Omental fat pad (tissue), 4 donors: Measurements from ENCODE around the gene RSPH1. TPM values are rescaled to one million over a fixed set of nuclear protein-coding genes. Genes with fewer than 3 reads are reported as not detected.

ENCODE experiments used
- ATAC-seq: fragments of 150-250 bp; one replicate; pipeline ENCODE4 v1.9.1; 2016; ENCODE audit warnings: mild to moderate bottlenecking, moderate library complexity; ENCODE audit not compliant: low FRiP score
- DNase-seq: peaks from one replicate; pipeline ENCODE4 v3.0.0-alpha.2; 2019; ENCODE audit warnings: low spot score
- CTCF ChIP-seq, 3 donors: fragments of 450-650 bp; IDR thresholded peaks; one replicate each; pipeline ENCODE4 v1.5.1; 2016 to 2017; ENCODE audit warnings: antibody characterized with exemption in 3 of 3, mild to moderate bottlenecking in 3 of 3, moderate library complexity in 2 of 3
- total RNA-seq, 4 donors: library from RNA; depleted of rRNA; stranded (reverse); fragments of >200 nt; gene quantifications; one replicate each; pipeline ENCODE4 v1.1.0, GENCODE V29; 2016

RSPH1 gene
- total RNA-seq, 4 donors from 2014 or later: 0.31 to 0.37 (median 0.36) TPM; not detected in 1

GRCh38 chr21:42514883-42515228 lies 18.8 kb upstream of the RSPH1 start:
- DNase-seq (no peak), ATAC-seq (no peak)
- TF ChIP-seq CTCF (IDR thresholded peaks at IDR 0.05): no peak

GRCh38 chr21:42513985-42514882 lies 18.2 kb upstream of the RSPH1 start:
- no peak for TF ChIP-seq CTCF (IDR thresholded peaks at IDR 0.05)
- ATAC-seq (peak; percentile 33), DNase-seq (no peak)

DNA sequence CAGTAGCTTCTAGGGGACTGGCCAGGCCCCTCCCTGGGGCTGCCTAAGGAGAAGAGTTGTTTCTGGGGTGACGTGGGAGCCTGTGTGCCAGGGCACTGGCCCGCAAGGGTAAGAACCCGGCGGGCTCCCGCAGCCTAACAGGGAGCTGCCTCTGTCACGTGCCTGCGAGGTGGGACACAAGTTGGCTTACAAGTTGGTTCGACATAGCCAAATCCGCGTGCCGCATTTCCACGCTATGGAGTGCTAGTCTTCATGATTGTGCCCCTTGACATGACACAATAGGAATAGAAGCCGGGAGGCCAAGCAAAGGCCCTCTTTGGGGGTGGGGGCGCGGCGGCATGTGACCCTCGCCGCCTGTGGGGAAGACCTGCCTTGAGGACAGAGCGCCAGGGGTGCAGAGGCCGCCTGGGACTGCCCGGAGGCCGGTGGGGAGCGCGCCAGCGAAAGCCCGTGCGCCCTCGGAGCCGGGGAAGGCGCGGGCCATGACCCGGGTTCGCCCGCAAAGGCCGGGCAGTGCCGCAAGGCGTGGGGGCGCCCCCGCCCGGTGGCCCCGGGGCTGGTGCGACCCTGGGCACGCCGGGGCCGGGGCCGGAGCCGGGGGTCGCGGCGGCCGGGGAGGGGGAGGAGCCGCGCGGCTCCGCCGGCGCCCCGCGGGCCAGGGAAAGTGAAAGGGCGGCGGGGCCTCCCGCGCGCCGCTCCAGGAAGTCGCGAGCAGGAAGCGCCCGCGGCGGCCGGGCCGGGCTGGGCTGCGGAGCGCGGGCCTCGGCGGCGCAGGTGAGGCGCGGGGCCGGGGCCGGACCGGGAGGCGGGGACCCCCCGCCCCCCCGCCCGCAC lies 17.3 kb upstream of the RSPH1 start, which contains the start of gene SLC37A1:
Gene SLC37A1 (plus strand): TSS at position 702 of the 834 bp plus-strand sequence. CDS start 4,603 bp downstream, outside the sequence.
- ATAC-seq: peak; percentile 69
- TF ChIP-seq CTCF (IDR thresholded peaks at IDR 0.05): no peak
- DNase-seq: no peak

DNA sequence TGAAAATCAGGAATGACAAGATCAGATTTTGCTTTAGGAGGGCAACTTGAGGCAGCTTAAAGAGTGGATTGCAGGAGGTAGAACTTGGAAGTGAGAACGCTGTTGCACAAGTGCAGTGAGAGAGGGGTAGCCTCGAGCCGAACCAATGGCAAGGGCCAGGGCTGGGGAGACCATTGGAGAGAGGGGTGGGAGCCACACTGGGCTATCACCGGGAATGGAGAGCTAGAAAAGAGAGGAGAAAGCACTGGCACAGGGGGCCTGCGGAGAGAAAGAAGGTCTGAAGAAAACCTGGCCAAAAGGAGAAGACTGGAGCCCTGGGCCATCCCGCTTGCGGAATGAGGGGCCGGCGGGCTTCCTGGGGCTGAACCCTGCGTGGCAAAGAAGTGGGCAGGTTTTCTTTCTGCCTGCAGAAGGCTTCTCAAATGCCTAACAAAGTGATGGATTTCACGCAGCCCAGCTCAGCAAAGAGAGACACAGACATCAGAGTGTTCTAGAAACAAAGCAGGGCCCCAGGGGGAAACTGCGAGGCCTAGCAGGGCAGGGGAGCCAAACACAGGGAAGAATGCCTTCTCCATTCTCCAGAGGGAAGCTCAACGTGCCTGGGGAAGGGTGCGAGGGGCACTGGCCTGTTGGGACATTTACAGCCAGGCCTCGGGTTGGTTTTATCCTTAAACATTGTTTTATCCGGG lies 16.5 kb upstream of the RSPH1 start:
- DNase-seq (no peak), ATAC-seq (no peak)
- no peak for TF ChIP-seq CTCF (IDR thresholded peaks at IDR 0.05)

GRCh38 chr21:42509244-42509643 lies 13.2 kb upstream of the RSPH1 start:
- TF ChIP-seq CTCF (IDR thresholded peaks at IDR 0.05): no peak
- DNase-seq: no peak
- ATAC-seq: no peak

GRCh38 chr21:42508371-42508770 lies 12.3 kb upstream of the RSPH1 start:
- no peak for TF ChIP-seq CTCF (IDR thresholded peaks at IDR 0.05)
- ATAC-seq (no peak), DNase-seq (no peak)
